GM12878 (cell line): ENCODE measurements around the gene PURA. TPM values are rescaled to one million over a fixed set of nuclear protein-coding genes. Genes with fewer than 3 reads are reported as not detected.

Experiments used
- CREB1 ChIP-seq: IDR thresholded peaks from 2 replicates; pipeline ENCODE4 v1.6.1; 2012; ENCODE audit warnings: low read depth, mild to moderate bottlenecking, inconsistent platforms
- IKZF1 ChIP-seq: fragments of 450-650 bp; conservative IDR thresholded peaks from 2 replicates; pipeline ENCODE4 v1.6.1; 2017; ENCODE audit warnings: antibody characterized with exemption, mild to moderate bottlenecking
- JUND ChIP-seq: IDR thresholded peaks from 2 replicates; pipeline ENCODE4 v1.6.1; 2012; ENCODE audit warnings: low read depth, mild to moderate bottlenecking, low read length, improper control_type of control experiment, moderate library complexity
- KAT2A ChIP-seq: conservative IDR thresholded peaks from 2 replicates; pipeline ENCODE4 v1.6.1; 2011; ENCODE audit warnings: low read depth, low read length; ENCODE audit not compliant: control insufficient read depth
- MTA2 ChIP-seq: fragments of 450-650 bp; IDR thresholded peaks from 2 replicates; pipeline ENCODE4 v1.6.1; 2016; ENCODE audit warnings: low read depth, mild to moderate bottlenecking, moderate library complexity
- MYB ChIP-seq: fragments of 150-350 bp; IDR thresholded peaks from 2 replicates; pipeline ENCODE4 v1.6.1; 2014; ENCODE audit warnings: mild to moderate bottlenecking, low read depth, low read length, borderline replicate concordance
- NR2F1 ChIP-seq: fragments of 450-650 bp; conservative IDR thresholded peaks from 2 replicates; pipeline ENCODE4 v1.6.1; 2017; ENCODE audit warnings: mild to moderate bottlenecking
- NRF1 ChIP-seq: conservative IDR thresholded peaks from 2 replicates; pipeline ENCODE4 v1.6.1; 2011; ENCODE audit warnings: mild to moderate bottlenecking, low read depth, low read length, improper control_type of control experiment
- PAX5 ChIP-seq: IDR thresholded peaks from 2 replicates; pipeline ENCODE4 v1.6.1; 2011; ENCODE audit warnings: low read depth, low read length, borderline replicate concordance
- PML ChIP-seq: IDR thresholded peaks from 2 replicates; pipeline ENCODE4 v1.6.1; 2012; ENCODE audit warnings: low read length, inconsistent platforms
- RCOR1 ChIP-seq: conservative IDR thresholded peaks from 2 replicates; pipeline ENCODE4 v1.6.1; 2012; ENCODE audit warnings: low read depth, low read length, improper control_type of control experiment
- RUNX3 ChIP-seq: IDR thresholded peaks from 2 replicates; pipeline ENCODE4 v1.6.1; 2012; ENCODE audit warnings: low read length, inconsistent platforms
- SREBF1 ChIP-seq: IDR thresholded peaks from 2 replicates; pipeline ENCODE4 v1.6.1; 2012; ENCODE audit warnings: mild to moderate bottlenecking, low read length
- SUZ12 ChIP-seq: fragments of 200-600 bp; sonication (generic); IDR thresholded peaks from one replicate; pipeline ENCODE4 v1.6.1; 2018; ENCODE audit warnings: antibody characterized with exemption, mild to moderate bottlenecking; ENCODE audit not compliant: unreplicated experiment
- TCF3 ChIP-seq: IDR thresholded peaks from 2 replicates; pipeline ENCODE4 v1.6.1; 2012; ENCODE audit warnings: low read depth, mild to moderate bottlenecking, low read length, borderline replicate concordance; ENCODE audit not compliant: insufficient read depth
- YY1 ChIP-seq: IDR thresholded peaks from 2 replicates; pipeline ENCODE4 v1.6.1; 2011; ENCODE audit warnings: low read depth, mild to moderate bottlenecking, low read length
- ZNF274 ChIP-seq: IDR thresholded peaks from one replicate; pipeline ENCODE4 v1.8.0; 2011; ENCODE audit not compliant: insufficient read length, insufficient read depth
- ZNF384 ChIP-seq: IDR thresholded peaks from 2 replicates; pipeline ENCODE4 v1.6.1; 2012; ENCODE audit warnings: low read depth, mild to moderate bottlenecking, low read length, improper control_type of control experiment, borderline replicate concordance
- polyA plus RNA-seq, 11 experiments: library from polyadenylated mRNA; depleted of rRNA in 4 of 11; unstranded in 6 of 11; stranded (reverse) in 5 of 11; fragments of >200 nt; fragmentation: Nextera tagmentation in 4 of 11; fragmentation: Illumina TruSeq in 1 of 11; extraction: Ambion mirVana in 4 of 11; extraction: Trizol in 1 of 11; gene quantifications; 1 replicate in 1 of 11; 2 replicates in 10 of 11; pipeline versions ENCODE4 v1.2.1 to v1.2.3, GENCODE V29; 2011 to 2016; ENCODE audit warnings: inconsistent platforms in 2 of 11, missing spikeins in 2 of 11, low read depth in 1 of 11
- total RNA-seq, 4 experiments: library from RNA; depleted of rRNA in 3 of 4; stranded (reverse); fragments of >200 nt in 3 of 4; fragmentation: Illumina TruSeq in 1 of 4; extraction: Trizol in 1 of 4; gene quantifications; 2 replicates each; pipeline versions ENCODE4 v1.2.1 to v1.2.3, GENCODE V29; 2013 to 2021
- TF ChIP-seq, protein P1 (sequence below): fragments of 450-650 bp; IDR thresholded peaks from 2 replicates; pipeline ENCODE4 v1.6.1; 2017; ENCODE audit warnings: antibody characterized with exemption, mild to moderate bottlenecking, moderate library complexity
- TF ChIP-seq, protein P2 (sequence below): fragments of 450-650 bp; IDR thresholded peaks from 2 replicates; pipeline ENCODE4 v1.6.1; 2017; ENCODE audit warnings: mild to moderate bottlenecking, moderate library complexity

Gene PURA
- total and polyA plus RNA-seq, 10 of the 15 experiments (the other 5 are each of a cell fraction or from before 2014, with no cell fraction given), result 3.3 to 11.8 (median 5.8) TPM

DNA sequence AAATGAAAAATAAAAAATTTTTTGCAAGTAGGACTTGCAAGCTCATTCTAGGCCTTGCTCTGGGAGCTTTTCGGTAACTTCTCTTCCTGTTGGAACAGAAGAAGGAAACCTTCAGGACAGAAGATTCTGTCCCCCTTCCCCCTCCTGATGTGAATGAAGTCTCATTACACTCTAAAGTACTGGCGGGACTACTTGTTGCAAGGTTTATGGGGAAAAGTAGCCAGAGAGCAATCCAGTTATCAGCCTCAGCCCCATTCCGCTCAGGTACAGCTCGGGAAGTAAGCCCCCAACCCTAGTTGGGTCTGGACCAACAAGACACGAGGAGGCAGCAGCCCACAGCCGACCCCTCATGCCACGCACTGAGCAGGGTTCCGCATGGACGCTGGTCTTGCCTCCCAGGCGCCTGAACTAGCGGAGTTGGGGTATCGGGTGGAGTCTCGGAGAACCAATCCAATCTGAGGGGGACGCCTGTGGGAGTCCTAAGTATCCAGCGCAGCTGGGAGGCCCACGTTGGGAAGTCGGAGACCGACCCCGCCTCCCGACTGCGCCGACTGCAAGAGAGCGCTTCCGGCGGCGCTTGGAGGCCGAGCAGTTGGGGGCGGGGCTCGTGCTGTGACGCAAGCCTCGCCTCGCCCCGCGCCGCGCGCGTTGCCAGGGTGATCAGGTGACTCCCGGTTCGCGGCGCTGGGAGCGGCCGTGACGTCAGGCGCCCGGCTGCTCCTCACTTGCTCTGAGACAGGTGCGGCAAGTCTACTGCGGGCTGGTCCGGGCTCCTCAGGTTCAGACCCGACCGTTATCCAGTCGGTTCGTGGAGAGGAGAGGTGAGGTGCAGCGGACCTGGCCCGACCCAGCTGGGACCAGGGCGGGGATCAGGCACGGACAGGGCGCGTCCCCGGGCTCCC is 60.8 kb downstream of the PURA start, which contains the start of gene CYSTM1 (continued):
- no peak for TF ChIP-seq ZNF384
- 0 out of 2 replicates have a peak, but pooled peaks have one; percentile 28 for TF ChIP-seq JUND
- TF ChIP-seq RCOR1, result no peak
- no peak for TF ChIP-seq RUNX3
- TF ChIP-seq YY1, result no peak
- peak; percentile 95 for TF ChIP-seq CREB1
- TF ChIP-seq MYB, result no peak
- no peak; the same call in 1 of the 2 replicates for TF ChIP-seq IKZF1
- no peak; the same call in 1 of the 2 replicates for TF ChIP-seq NR2F1
- peak; percentile 73; the same call in 1 of the 2 replicates for TF ChIP-seq TCF3
- TF ChIP-seq, protein P1, sequence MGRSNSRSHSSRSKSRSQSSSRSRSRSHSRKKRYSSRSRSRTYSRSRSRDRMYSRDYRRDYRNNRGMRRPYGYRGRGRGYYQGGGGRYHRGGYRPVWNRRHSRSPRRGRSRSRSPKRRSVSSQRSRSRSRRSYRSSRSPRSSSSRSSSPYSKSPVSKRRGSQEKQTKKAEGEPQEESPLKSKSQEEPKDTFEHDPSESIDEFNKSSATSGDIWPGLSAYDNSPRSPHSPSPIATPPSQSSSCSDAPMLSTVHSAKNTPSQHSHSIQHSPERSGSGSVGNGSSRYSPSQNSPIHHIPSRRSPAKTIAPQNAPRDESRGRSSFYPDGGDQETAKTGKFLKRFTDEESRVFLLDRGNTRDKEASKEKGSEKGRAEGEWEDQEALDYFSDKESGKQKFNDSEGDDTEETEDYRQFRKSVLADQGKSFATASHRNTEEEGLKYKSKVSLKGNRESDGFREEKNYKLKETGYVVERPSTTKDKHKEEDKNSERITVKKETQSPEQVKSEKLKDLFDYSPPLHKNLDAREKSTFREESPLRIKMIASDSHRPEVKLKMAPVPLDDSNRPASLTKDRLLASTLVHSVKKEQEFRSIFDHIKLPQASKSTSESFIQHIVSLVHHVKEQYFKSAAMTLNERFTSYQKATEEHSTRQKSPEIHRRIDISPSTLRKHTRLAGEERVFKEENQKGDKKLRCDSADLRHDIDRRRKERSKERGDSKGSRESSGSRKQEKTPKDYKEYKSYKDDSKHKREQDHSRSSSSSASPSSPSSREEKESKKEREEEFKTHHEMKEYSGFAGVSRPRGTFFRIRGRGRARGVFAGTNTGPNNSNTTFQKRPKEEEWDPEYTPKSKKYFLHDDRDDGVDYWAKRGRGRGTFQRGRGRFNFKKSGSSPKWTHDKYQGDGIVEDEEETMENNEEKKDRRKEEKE, result no peak
- TF ChIP-seq, protein P2, sequence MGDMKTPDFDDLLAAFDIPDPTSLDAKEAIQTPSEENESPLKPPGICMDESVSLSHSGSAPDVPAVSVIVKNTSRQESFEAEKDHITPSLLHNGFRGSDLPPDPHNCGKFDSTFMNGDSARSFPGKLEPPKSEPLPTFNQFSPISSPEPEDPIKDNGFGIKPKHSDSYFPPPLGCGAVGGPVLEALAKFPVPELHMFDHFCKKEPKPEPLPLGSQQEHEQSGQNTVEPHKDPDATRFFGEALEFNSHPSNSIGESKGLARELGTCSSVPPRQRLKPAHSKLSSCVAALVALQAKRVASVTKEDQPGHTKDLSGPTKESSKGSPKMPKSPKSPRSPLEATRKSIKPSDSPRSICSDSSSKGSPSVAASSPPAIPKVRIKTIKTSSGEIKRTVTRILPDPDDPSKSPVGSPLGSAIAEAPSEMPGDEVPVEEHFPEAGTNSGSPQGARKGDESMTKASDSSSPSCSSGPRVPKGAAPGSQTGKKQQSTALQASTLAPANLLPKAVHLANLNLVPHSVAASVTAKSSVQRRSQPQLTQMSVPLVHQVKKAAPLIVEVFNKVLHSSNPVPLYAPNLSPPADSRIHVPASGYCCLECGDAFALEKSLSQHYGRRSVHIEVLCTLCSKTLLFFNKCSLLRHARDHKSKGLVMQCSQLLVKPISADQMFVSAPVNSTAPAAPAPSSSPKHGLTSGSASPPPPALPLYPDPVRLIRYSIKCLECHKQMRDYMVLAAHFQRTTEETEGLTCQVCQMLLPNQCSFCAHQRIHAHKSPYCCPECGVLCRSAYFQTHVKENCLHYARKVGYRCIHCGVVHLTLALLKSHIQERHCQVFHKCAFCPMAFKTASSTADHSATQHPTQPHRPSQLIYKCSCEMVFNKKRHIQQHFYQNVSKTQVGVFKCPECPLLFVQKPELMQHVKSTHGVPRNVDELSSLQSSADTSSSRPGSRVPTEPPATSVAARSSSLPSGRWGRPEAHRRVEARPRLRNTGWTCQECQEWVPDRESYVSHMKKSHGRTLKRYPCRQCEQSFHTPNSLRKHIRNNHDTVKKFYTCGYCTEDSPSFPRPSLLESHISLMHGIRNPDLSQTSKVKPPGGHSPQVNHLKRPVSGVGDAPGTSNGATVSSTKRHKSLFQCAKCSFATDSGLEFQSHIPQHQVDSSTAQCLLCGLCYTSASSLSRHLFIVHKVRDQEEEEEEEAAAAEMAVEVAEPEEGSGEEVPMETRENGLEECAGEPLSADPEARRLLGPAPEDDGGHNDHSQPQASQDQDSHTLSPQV, result no peak
- TF ChIP-seq ZNF274, result no peak
- TF ChIP-seq NRF1, result no peak
- TF ChIP-seq SUZ12, result no peak
- peak; percentile 67; the same call in 1 of the 2 replicates for TF ChIP-seq PML
- no peak for TF ChIP-seq KAT2A
- TF ChIP-seq PAX5, result 0 out of 2 replicates have a peak, but pooled peaks have one; percentile 5
- peak; percentile 27; the same call in 1 of the 2 replicates for TF ChIP-seq SREBF1
- TF ChIP-seq MTA2, result no peak; the same call in 1 of the 2 replicates
